AG08395 (cell line): ENCODE measurements around the gene SHLD2.
"Not testable (repeated sequence)": the region's sequence is repeated elsewhere in the genome, so short reads cannot be mapped to it uniquely, and the experiment has no call there.

Experiments used
- DNase-seq: peaks from one replicate; pipeline ENCODE4 v3.0.0; 2012; ENCODE audit warnings: mixed read lengths, low spot score

SHLD2 gene

GRCh38 chr10:87142230-87143108, 47.5 kb downstream of the SHLD2 start:
- not testable (repeated sequence) for DNase-seq

- not testable (repeated sequence) for DNase-seq
Observed at GRCh38 chr10:87143109-87143418, 48.1 kb downstream of the SHLD2 start.

GRCh38 chr10:87145598-87145997, 50.6 kb downstream of the SHLD2 start:
- not testable (repeated sequence) for DNase-seq

- DNase-seq = not testable (repeated sequence)
Observed at GRCh38 chr10:87149020-87149609, 54.1 kb downstream of the SHLD2 start.

GRCh38 chr10:87151516-87151915, 56.5 kb downstream of the SHLD2 start:
- DNase-seq = not testable (repeated sequence)

GRCh38 chr10:87156841-87157240, 61.8 kb downstream of the SHLD2 start:
- DNase-seq = not testable (repeated sequence)

- DNase-seq = peak; percentile 7
Observed at GRCh38 chr10:87157821-87158220, 62.8 kb downstream of the SHLD2 start.

GRCh38 chr10:87162703-87163293, 67.8 kb downstream of the SHLD2 start:
- not testable (repeated sequence) for DNase-seq

GRCh38 chr10:87163414-87163813, 68.4 kb downstream of the SHLD2 start:
- DNase-seq = not testable (repeated sequence)

- not testable (repeated sequence) for DNase-seq
Observed at GRCh38 chr10:87169857-87170256, 74.9 kb downstream of the SHLD2 start.

GRCh38 chr10:87170705-87171104, 75.7 kb downstream of the SHLD2 start:
- not testable (repeated sequence) for DNase-seq

GRCh38 chr10:87171670-87172069, 76.7 kb downstream of the SHLD2 start:
- DNase-seq = not testable (repeated sequence)

- not testable (repeated sequence) for DNase-seq
Observed at GRCh38 chr10:87172178-87172577, 77.2 kb downstream of the SHLD2 start.

GRCh38 chr10:87177587-87177986, 82.6 kb downstream of the SHLD2 start:
- not testable (repeated sequence) for DNase-seq

- not testable (repeated sequence) for DNase-seq
Observed at GRCh38 chr10:87184421-87184820, 89.4 kb downstream of the SHLD2 start.

- not testable (repeated sequence) for DNase-seq
Observed at GRCh38 chr10:87186016-87186415, 91.0 kb downstream of the SHLD2 start.

GRCh38 chr10:87187573-87187972, 92.6 kb downstream of the SHLD2 start:
- DNase-seq = not testable (repeated sequence)

- DNase-seq = not testable (repeated sequence)
Observed at GRCh38 chr10:87191841-87192240, 96.8 kb downstream of the SHLD2 start.

- DNase-seq = not testable (repeated sequence)
Observed at GRCh38 chr10:87200924-87201323, 105.9 kb downstream of the SHLD2 start.

- not testable (repeated sequence) for DNase-seq
Observed at GRCh38 chr10:87204801-87205200, 109.8 kb downstream of the SHLD2 start.

GRCh38 chr10:87206922-87207321, 111.9 kb downstream of the SHLD2 start:
- DNase-seq = not testable (repeated sequence)

GRCh38 chr10:87210309-87210708, 115.3 kb downstream of the SHLD2 start:
- not testable (repeated sequence) for DNase-seq

- DNase-seq = peak; percentile 19
Observed at GRCh38 chr10:87211848-87212247, 116.8 kb downstream of the SHLD2 start.
